Panc1 (cell line): ENCODE data around the gene TM4SF20.

Experiments used
- POLR2AphosphoS5 ChIP-seq: IDR thresholded peaks from 2 replicates; pipeline ENCODE4 v1.6.1; 2012; ENCODE audit warnings: mild to moderate bottlenecking, low read depth, low read length, moderate library complexity
- TCF7L2 ChIP-seq: IDR thresholded peaks from 2 replicates; pipeline ENCODE4 v1.6.1; 2011; ENCODE audit warnings: mild to moderate bottlenecking, low read depth, low read length, inconsistent platforms
- TF ChIP-seq, protein P1 (sequence below): fragments of 450-650 bp; IDR thresholded peaks from 2 replicates; pipeline ENCODE4 v1.5.1; 2017; ENCODE audit warnings: mild to moderate bottlenecking
- TF ChIP-seq, protein P2 (sequence below), 2 experiments: IDR thresholded peaks; 2 replicates each; pipeline ENCODE4 v1.6.1; 2011 to 2012; ENCODE audit warnings: low read depth in 2 of 2, control low read depth in 1 of 2, low read length in 1 of 2, mild to moderate bottlenecking in 1 of 2, moderate library complexity in 1 of 2; ENCODE audit not compliant: insufficient read depth in 1 of 2

DNA sequence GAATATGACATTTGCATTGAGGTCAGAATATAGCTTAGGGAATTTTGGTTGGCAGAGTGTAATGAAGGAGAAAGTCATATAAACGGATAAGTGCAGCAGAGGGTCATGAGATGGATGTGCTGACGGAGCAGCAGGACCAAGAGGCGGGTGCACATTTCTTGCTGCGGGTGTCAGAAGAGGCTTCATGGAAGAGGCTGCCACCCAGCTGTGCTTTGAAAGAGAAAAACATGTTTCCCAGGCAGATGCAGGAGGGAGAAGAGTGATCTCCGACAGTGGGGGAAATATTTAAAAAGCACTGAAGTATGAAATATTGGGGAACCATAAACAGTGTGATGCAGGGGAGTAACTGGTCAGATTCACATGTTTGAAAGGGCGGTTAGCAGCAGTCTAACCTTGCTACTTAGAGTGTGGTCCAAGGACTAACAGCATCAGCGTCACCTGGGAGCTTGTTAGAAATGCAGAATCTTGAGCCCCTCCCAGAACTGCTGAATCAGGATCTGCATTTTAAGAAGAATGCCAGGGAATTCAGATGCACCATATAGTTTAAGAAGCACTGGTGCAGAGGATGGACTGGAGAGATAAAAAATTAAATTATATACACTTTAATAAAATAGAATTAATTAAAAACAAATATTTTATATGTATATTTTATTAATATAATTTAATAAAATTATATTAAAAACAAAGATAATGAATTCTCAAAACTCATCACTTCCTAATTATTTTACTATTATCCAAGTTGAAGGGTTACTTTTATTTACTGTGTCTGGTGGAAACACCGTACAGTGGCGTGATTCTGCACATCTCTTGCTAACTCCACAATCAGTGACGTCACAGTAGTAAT is 44.8 kb upstream of the TM4SF20 start:
- TF ChIP-seq POLR2AphosphoS5 (no peak), TCF7L2 (no peak)
- TF ChIP-seq, protein P1, sequence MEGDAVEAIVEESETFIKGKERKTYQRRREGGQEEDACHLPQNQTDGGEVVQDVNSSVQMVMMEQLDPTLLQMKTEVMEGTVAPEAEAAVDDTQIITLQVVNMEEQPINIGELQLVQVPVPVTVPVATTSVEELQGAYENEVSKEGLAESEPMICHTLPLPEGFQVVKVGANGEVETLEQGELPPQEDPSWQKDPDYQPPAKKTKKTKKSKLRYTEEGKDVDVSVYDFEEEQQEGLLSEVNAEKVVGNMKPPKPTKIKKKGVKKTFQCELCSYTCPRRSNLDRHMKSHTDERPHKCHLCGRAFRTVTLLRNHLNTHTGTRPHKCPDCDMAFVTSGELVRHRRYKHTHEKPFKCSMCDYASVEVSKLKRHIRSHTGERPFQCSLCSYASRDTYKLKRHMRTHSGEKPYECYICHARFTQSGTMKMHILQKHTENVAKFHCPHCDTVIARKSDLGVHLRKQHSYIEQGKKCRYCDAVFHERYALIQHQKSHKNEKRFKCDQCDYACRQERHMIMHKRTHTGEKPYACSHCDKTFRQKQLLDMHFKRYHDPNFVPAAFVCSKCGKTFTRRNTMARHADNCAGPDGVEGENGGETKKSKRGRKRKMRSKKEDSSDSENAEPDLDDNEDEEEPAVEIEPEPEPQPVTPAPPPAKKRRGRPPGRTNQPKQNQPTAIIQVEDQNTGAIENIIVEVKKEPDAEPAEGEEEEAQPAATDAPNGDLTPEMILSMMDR = no peak
- TF ChIP-seq, protein P2, sequence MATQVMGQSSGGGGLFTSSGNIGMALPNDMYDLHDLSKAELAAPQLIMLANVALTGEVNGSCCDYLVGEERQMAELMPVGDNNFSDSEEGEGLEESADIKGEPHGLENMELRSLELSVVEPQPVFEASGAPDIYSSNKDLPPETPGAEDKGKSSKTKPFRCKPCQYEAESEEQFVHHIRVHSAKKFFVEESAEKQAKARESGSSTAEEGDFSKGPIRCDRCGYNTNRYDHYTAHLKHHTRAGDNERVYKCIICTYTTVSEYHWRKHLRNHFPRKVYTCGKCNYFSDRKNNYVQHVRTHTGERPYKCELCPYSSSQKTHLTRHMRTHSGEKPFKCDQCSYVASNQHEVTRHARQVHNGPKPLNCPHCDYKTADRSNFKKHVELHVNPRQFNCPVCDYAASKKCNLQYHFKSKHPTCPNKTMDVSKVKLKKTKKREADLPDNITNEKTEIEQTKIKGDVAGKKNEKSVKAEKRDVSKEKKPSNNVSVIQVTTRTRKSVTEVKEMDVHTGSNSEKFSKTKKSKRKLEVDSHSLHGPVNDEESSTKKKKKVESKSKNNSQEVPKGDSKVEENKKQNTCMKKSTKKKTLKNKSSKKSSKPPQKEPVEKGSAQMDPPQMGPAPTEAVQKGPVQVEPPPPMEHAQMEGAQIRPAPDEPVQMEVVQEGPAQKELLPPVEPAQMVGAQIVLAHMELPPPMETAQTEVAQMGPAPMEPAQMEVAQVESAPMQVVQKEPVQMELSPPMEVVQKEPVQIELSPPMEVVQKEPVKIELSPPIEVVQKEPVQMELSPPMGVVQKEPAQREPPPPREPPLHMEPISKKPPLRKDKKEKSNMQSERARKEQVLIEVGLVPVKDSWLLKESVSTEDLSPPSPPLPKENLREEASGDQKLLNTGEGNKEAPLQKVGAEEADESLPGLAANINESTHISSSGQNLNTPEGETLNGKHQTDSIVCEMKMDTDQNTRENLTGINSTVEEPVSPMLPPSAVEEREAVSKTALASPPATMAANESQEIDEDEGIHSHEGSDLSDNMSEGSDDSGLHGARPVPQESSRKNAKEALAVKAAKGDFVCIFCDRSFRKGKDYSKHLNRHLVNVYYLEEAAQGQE (IDR thresholded peaks at IDR 0.05; ENCODE audit: insufficient read depth in 1 of 2, low read depth in 2 of 2, low read length in 1 of 2) = no peak
